Brain microvascular endothelial cell (primary cell): ENCODE measurements around the gene UGCG.
A peak's percentile ranks its signal among the peaks of the same experiment; 100 is the strongest.

ENCODE experiments used
- DNase-seq: peaks from one replicate; pipeline ENCODE4 v3.0.0-alpha.2; 2020
- H3K27ac ChIP-seq: fragments of 250-450 bp; sonication (Bioruptor Pico); 2 replicates; pipeline ENCODE4 v1.5.1; 2020; ENCODE audit warnings: mild to moderate bottlenecking, moderate library complexity
- H3K27me3 ChIP-seq: fragments of 250-450 bp; sonication (Bioruptor Pico); replicated peaks from 2 replicates; pipeline ENCODE4 v1.5.1; 2020; ENCODE audit warnings: mild to moderate bottlenecking
- H3K36me3 ChIP-seq: fragments of 250-450 bp; sonication (Bioruptor Pico); replicated peaks from 2 replicates; pipeline ENCODE4 v1.5.1; 2020; ENCODE audit warnings: mild to moderate bottlenecking
- H3K4me3 ChIP-seq: 2 replicates; pipeline ENCODE4 v1.5.1; 2011; ENCODE audit warnings: low read depth, mild to moderate bottlenecking, control low read depth, low read length, moderate library complexity
- in situ Hi-C: cut with HindIII; loops from 2 replicates; pipeline ENCODE4 v1.10.0; 2017; ENCODE audit warnings: low sequenced_read_pairs, low pct_ligation_motif_present
- TF ChIP-seq, protein P1 (sequence below): IDR thresholded peaks from 2 replicates; pipeline ENCODE4 v1.5.1; 2011; ENCODE audit warnings: low read depth, mild to moderate bottlenecking, moderate library complexity, low read length, control low read depth, inconsistent platforms; ENCODE audit errors: missing control alignments

Gene UGCG

DNA sequence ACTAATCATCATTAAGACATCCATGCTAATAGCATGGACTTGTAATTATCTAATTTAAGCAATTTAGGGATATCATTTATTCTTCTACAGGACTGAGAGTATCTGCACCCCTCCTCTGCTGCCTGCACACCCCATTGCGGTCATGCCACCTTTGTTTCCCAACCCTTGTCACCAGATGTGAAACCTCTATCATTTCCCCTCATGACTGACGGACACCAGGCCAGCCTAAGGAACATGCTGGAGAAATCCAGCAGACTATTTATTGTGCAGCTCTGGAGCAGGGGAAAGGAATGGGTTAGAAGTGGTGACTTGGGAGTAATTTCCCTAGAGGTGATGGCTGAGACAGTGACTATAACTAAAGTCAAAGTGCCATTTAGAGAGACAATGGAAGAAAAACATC lies 40.7 kb downstream of the UGCG start:
- in situ Hi-C loops, result no loop called here
- Histone ChIP-seq H3K4me3 (no peak overlapping the region), H3K27me3 (no peaks in the 10 kb centered on the region), H3K36me3 (peaks cover 42% of the 10 kb centered on the region), H3K27ac (peak overlapping the region; percentile 69)
- TF ChIP-seq, protein P1, sequence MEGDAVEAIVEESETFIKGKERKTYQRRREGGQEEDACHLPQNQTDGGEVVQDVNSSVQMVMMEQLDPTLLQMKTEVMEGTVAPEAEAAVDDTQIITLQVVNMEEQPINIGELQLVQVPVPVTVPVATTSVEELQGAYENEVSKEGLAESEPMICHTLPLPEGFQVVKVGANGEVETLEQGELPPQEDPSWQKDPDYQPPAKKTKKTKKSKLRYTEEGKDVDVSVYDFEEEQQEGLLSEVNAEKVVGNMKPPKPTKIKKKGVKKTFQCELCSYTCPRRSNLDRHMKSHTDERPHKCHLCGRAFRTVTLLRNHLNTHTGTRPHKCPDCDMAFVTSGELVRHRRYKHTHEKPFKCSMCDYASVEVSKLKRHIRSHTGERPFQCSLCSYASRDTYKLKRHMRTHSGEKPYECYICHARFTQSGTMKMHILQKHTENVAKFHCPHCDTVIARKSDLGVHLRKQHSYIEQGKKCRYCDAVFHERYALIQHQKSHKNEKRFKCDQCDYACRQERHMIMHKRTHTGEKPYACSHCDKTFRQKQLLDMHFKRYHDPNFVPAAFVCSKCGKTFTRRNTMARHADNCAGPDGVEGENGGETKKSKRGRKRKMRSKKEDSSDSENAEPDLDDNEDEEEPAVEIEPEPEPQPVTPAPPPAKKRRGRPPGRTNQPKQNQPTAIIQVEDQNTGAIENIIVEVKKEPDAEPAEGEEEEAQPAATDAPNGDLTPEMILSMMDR, result no peak
- no peak for DNase-seq

DNA sequence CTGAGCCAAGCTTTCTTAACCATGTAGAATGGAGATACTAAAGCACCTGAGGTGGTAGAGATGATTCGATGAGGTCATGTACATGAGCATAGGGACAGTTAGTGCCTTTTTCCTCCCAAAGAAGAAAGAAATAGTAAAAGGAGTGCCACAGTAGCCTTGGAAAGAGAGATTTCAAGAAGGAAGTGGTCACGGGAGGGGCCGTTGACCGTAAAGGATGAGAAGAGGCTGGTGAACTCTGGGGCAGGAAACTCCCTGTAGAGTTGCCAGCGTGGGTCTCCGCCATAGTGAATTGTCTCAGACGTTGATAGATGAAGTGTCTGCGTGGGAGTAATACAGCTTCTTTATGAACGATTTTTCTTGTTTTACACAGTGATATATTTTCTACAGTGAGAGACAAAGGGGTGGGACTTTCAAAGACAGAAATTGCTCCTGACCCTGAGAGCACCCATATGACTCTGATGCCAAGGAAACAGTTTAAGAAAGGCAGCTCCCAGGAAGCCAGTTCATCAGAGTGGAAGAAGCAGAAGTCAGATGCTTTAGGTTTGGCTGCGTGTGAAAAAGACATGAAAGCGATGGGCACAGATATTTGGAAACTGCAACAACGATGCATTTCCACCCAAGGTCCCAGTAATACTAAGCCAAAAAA lies 41.3 kb downstream of the UGCG start:
- no peaks in the 10 kb centered on the region for H3K27me3 ChIP-seq
- peak; percentile 74 for DNase-seq
- H3K4me3 ChIP-seq, result no peak overlapping the region
- H3K27ac ChIP-seq, result peak overlapping the region; percentile 69
- in situ Hi-C loops, result no loop called here
- H3K36me3 ChIP-seq, result peaks cover 36% of the 10 kb centered on the region
- TF ChIP-seq, protein P1, result no peak

DNA sequence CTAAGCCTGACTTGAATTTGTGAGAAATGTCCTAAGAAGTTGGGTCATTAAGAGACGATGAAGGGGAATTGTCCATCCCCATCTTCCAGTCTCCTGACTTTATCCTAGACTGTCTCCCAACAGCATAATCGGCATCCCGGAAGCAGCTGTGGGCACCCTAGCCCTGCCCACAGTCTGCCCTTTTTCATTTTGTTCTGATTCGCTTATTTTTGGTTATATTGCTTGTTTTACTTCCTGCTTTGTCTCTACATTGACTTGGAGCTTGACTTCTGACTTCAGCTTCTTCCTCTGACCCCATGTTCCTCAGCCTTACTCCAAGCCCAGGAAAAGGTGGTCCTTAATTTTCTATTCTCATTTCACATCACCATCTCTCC lies 41.8 kb downstream of the UGCG start:
- Histone ChIP-seq H3K36me3 (peaks cover 32% of the 10 kb centered on the region), H3K27me3 (no peaks in the 10 kb centered on the region), H3K4me3 (no peak overlapping the region), H3K27ac (peak overlapping the region; percentile 69)
- no peak for DNase-seq
- in situ Hi-C loops, result no loop called here
- TF ChIP-seq, protein P1, result no peak

DNA sequence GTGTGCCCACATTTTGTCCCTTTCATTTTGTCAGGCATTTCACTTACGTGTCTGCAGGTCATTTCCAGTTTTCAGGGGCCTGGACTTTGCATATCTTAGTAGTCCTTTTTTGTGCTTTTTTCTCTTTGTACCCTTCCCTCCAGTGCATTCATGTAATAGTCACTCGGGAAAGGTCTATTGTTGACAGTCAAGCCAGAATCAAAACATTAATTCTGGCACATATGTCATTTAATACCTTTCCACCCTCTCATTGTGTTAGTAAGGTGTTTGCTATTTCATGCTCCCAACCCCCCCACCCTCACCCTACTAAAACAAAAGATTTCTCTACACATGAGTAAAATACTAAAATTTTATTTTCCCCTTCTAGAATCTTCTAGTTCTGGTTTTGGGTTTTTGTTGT lies 42.7 kb downstream of the UGCG start:
- no peak for DNase-seq
- Histone ChIP-seq H3K27me3 (no peaks in the 10 kb centered on the region), H3K27ac (peak overlapping the region; percentile 69), H3K4me3 (no peak overlapping the region), H3K36me3 (peaks cover 24% of the 10 kb centered on the region)
- in situ Hi-C loops, result no loop called here
- TF ChIP-seq, protein P1, result no peak

DNA sequence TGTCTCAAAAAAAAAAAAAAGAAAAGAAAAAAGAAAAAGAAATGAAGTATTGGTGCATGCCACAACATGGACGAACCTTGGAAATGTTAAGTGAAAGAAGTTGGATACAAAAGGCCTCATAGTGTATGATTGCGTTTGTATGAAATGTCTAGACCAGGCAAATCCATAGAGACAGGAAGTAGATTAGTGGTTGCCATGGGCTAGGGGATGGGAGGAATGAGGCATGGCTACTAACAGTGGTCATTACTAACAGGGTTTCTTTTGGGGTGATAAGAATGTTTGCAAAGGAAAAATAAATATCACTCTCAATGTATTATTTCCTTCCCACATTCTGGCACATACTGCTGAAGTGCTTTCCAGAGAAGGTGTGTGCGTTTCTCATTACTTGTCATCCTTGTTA lies 44.1 kb downstream of the UGCG start:
- H3K27ac ChIP-seq, result peak overlapping the region; percentile 56
- DNase-seq, result peak; percentile 49
- TF ChIP-seq, protein P1, result no peak
- H3K27me3 ChIP-seq, result no peaks in the 10 kb centered on the region
- in situ Hi-C loops, result no loop called here
- H3K36me3 ChIP-seq, result peaks cover 15% of the 10 kb centered on the region
- H3K4me3 ChIP-seq, result no peak overlapping the region

DNA sequence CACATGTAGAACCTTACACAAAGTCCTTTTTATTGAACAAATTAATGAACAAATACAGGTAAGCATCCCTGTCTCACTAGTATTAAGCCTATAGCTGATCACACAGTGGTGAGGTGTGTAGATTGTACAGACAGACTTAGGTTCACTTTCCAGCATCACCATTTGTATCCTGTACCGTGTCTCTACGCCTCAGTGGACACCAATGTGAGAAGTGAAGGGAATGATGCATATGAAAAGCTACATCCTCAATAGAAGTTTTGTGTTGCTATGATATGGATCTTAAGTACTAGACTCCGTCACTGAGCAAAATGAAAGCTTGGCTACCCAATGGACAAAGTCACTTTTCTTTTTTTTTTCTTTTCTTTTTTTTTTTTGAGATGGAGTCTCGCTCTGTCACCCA lies 46.6 kb downstream of the UGCG start:
- in situ Hi-C loops, result no loop called here

More for the DNA sequence above, 46.6 kb downstream of the UGCG start:
- no peaks in the 10 kb centered on the region for H3K36me3 ChIP-seq
- H3K27me3 ChIP-seq, result no peaks in the 10 kb centered on the region
- no peak overlapping the region for H3K4me3 ChIP-seq
- H3K27ac ChIP-seq, result peak overlapping the region; percentile 56
- DNase-seq, result no peak
- TF ChIP-seq, protein P1, result no peak
